NCI-H2227 treated with DMSO at 0.1 percent for 48 hours (cell line): ENCODE data around the gene SMYD5.
A peak's percentile ranks its signal among the peaks of the same experiment; 100 is the strongest.

ENCODE experiments used
- DNase-seq: peaks from one replicate; lab custom pipeline; 2025; lab: John Stamatoyannopoulos, UW

SMYD5 gene

DNA sequence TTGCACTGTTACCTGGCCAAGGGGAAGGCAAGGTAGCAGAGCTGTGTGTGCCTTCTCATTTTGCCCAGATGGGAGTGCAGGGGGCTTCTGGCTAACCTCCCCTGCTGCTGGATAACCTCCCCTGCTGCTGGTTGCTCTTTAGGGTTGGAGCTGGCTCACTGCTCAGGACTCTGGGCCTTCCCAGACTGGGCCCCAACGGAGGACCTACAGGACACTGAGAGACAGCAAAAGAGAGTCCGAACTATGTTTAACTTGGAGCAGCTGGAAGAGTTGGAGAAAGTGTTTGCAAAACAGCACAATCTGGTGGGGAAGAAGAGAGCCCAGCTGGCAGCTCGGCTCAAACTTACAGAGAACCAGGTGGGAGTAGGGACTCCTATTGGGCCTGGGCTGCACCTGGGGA, 5.8 kb upstream of the SMYD5 start:
- no peak for DNase-seq

DNA sequence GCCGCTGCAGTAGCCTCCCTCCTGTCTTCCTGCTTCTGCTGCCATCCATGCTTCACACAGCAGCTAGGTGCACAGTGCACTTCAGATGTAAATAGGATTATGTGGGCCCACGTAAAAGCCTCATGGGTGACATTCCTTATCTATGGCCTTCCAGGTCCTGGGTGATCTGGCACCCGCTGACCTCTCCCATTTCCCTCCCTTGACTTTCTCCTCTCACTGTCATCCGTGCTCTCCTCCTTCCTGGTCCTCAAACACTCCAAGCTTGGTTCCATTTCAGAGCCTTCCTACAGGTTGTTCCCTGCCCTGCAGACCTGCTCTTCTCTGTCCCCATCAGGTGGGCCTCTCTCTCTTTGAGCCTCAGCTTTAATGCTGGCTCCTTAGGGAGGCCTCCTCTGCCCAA, 4.0 kb upstream of the SMYD5 start:
- no peak for DNase-seq

DNA sequence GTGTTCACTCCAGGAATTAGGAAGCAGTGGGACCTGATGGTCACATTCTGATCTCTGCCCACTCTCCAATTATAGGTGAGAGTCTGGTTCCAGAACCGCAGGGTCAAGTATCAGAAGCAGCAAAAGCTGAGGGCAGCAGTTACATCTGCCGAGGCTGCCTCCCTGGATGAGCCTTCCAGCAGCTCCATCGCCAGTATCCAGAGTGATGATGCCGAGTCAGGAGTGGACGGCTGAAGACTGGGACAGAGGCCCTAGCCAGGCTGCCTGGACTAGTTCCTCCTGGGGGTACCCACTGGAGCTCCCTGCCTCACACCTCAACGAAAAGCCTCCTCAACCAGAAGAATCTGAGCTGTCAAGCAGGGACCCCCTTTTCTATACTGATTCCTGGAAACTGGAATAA, 3.3 kb upstream of the SMYD5 start:
- no peak for DNase-seq

DNA sequence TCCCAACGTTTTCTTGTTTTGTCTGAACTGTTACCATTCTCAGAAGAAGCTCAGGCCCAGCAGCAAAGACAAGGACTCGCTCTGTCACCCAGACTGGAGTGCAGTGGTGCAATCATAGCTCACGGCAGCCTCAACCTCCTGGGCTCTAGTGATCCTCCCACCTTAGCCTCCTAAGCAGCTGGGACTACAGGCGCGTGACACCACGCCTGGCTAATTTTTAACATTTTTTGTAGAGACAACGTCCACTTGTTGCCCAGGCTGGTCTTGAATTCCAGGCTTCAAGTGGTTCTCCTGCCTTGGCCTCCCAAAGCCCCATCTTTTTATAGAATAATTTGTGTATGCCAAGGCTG, 2.0 kb upstream of the SMYD5 start:
- no peak for DNase-seq

DNA sequence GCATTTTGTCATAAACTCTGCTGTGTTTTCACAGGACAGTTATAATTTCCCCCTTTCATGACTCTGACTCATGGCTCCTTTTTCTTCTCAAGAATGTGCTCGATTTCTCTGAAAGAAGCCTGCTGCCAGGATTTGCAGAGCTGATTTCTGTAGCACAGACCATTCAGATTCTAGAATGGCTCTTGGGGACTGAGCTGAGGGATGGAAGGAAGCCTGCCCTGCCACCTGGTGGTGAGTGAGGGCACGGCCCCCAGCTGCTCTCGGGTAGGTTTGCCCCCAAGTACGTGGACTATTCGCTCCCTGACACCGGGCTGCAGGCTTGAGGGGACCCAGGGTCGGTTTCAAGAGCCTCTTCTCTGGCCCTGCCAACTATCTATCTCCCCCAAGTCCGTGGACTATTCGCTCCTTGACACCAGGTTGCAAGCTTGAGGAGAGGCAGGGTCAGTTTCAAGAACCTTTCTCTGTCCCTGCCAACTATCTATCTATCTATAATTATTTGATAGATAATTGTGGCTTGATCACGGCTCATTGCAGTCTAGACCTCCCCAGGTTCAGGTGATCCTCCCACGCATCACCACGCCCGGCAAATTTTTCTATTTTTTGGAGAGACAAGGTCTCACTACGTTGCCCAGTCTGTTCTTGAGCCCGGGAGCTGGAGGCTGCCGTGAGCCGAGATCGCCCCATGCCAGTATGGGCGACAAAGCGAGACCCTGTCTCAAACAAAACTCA, 1.4 kb upstream of the SMYD5 start:
- DNase-seq, result peak; percentile 60

DNA sequence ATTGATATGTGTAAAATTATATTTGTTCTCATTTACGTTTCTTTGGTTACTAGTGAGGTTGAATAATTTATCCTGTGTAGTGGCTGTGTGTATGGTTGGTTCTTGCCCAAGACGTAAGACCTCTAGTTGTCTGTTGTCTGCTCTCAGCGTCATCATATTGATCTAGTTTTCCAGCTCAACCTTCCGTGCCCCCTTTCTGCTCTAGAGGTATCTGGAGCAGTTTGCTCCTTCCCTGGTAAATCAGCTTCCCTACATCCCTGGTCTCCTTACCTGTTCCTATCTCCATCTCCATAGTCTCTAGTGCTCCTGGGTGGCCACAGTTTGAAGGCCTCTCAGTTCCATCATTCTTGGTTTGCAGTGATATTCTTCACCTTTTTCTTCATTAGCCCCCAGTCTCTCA, 1.2 kb downstream of the SMYD5 start:
- DNase-seq, result no peak

DNA sequence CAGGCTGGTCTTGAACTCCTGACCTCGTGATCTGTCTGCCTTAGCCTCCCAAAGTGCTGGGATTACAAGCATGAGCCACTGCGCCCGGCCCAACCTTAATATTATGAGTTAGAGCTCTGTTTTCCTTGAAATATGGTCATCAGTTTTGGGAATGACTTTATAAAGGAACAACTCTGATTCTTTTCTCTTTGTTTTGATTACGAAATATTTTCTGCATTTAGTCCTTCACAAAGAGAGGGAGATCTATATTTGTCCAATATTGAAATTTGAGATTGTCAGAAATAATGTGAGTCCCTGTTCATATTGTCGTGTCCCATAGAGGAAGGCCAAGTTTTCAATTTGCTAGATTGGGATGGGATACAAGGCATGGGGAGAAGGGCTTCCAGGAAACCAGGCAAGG, 3.1 kb downstream of the SMYD5 start:
- DNase-seq, result no peak

DNA sequence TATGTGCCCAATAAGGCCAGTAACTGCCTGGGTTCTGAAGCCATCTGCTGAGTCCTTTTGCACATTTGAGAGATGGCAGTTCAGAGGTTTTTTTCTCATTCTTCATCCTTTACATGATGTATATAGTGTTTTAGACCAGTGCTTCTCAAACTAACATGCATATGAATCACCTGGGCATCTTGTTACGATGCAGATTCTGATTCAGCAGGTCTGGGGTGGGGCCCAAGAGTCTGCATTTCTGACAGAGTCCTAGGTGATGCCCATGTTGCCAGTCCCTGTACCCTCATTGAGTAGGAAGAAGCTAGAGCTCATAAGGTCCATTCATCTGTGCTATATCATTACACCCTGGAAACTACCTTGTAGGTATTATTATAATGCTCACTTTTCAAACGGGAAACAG, 3.8 kb downstream of the SMYD5 start:
- no peak for DNase-seq

DNA sequence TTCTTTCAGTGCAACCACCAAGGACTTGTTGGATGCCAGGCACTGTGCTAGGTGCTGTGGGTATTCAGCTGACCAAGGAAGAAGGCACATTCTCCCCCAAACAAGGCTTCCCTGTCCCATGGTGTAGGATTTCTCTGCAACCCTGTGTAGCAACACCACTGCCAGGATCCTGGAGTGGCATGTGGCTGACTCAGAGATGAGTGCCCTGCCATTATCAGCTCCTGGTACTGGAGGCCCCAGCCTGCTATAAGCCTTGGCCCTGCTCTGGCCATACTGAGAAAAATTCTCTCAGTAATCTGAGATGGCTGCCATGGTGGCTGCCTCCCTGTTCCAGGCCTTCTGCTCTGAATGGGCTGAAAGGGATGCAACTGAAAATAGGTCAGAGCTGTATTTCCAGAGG, 4.3 kb downstream of the SMYD5 start:
- no peak for DNase-seq

DNA sequence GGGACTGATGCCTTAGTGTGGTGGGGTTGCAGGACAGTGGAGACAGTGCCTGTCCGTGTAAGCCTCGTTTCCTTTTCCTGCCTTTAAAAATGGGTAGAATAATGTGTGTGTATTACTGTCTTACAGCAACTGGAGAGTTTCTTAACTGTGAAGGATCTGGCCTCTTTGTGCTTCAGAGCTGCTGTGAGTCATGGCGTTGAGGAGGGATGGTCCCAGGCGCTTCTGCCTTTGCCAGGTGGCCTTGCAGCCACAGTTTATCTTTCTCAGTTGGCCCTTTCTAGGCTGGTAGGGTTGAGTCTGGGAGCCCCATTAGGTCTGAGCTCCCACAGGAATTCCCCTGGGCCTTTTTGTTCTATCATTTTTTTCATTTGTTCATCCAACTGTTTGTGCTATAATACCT, 9.8 kb downstream of the SMYD5 start:
- DNase-seq, result no peak

DNA sequence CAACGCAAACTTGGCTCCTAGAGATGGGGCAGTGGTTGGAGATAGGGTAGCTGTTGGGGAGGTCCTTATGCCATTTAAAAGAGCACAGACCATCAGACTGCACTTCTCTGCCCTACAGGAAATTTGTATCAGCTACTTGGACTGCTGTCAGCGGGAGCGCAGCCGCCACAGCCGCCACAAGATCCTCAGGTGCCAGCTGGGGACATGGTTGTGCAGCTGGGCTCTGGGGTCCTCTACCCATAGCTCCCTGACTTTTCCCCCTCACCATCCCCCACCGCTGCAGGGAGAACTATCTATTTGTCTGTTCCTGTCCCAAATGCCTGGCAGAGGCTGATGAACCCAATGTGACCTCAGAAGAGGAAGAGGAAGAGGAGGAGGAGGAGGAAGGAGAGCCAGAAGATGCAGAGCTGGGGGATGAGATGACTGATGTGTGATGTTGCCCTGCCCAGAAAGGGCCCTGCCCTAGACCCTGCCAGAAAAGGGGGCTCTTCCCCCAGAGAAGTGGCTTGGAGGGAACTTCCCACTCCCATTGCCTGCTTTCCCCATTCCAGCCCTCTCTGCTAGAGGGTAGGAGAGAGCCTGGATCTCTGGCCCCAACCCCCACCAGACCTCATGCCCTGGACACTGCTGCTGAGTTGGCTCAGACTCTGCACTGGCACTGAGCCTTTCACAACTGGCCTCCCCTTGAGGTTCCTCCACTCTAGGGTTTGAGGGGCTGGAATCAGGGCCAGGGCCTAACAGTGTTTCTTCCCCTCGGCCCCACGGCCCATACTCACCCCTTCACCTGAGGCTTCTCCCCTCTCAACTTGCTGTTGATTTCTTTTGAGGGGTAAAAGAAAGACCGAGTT, 11.7 kb downstream of the SMYD5 start:
- DNase-seq, result no peak

DNA sequence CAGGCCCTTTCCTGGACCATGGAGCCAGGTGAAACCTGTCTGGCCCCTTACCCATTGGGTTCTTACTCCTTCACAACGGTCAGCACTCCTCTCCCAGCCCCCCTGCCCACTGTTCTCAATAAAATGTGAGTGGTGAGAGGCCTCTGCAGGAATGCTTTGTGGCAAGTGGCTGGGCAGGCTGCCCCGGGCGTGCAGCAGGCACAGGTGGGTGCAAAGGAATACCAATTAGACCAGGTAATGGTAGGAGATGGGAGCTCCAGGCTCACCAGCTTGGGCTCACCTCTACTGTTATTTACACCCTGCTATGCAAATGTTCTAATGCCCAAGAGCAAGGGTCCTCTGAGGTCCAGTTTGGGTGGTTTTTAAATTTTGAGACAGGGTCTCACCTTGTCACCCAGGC, 13.0 kb downstream of the SMYD5 start:
- DNase-seq, result no peak

DNA sequence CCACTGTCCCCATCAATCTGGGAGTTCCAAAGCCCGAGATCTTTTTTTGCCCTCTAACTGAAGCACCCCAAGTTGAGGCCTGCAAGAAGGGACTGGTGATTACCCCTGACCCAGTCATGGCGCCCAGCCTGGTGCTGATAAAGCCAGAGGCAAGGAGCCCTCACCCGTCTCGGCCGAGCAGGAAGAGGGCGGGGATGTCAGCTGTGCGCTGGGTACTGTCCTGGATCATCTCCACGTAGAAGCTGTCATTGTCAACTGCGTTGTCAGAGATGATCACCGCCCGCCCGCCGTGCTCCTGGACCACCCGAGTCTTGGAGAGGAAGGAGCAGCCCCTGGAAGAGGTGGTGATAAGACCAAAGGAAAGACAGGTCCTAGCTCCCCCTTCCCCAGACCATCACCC, 14.6 kb downstream of the SMYD5 start:
- DNase-seq, result no peak

DNA sequence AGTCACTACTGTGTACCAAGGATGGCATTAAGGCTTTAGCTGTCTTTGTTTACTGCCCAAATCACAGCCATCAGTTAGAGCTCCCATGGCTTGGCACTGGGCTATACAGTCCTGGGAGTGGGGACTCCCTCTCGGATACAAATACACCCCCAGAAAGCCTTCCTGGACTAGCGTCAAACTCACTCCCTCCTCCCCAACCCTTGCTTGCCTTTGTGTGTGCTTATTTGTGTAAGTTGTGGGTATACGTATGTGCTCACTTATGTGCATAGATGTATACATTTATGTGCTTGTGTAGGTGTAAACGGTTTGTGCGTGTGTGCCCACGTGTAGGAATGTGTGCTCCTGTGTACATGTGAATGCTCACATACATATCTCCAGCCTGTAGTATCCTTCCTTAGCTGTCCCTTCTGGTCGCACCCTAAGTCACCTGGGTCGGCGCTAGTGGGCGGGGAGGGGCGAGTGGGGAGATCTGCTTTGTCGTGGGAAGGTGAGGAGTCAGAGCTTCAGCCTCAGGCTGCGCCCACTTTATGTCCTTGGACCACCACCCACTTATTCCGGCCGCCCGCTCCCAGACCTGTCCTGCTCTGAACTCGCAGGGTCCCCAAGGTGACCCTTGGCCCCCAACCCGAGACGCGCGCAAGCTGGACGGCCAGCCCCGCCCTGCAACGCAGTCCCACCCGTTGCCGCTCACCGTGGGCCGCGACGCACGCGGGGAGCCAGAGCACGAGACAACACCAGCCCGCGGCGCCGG, 18.5 kb downstream of the SMYD5 start:
- DNase-seq, result no peak

DNA sequence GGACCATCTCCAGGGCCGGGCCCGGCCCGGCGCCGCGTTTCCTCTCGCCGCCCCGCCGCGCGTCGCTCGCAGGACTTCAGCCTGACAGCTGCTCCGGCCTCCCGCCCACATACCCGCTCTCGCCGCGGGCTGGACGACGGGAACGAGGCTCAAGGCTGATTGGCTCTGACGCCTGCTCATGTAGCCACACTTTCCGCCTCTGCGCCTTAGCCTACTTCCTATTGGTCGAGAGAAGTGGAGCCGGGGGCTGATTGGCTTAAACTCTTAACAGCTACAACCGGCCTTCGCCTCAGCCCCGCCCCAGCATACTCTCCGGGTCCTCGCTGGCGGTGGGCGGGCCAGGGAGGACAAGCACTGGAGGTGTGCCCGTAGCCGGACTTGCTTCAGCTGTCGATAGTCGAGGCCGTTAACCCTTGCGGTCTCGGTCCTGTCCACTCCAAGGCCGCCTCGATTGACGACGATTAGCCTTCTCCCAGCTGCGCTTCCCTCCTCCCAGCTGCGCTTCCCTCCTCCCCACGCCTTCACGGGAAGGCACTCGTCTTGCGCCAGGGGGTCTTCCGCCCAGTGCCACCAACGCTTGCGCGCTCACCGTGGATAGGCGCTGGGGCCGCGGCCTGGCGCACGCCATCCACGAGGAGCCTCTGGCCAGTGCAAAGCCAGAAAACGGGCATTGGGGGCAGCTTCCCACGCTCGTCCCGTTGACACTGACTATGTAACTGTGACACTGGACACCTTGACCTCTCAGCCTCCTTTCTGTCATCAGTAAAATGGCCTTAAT, 19.3 kb downstream of the SMYD5 start, which contains the start of gene PRADC1:
PRADC1 (minus strand) TSS at position 86 of the 778 bp plus-strand sequence; CDS start at position 7, 79 bp downstream.
- DNase-seq, result peak; percentile 99

DNA sequence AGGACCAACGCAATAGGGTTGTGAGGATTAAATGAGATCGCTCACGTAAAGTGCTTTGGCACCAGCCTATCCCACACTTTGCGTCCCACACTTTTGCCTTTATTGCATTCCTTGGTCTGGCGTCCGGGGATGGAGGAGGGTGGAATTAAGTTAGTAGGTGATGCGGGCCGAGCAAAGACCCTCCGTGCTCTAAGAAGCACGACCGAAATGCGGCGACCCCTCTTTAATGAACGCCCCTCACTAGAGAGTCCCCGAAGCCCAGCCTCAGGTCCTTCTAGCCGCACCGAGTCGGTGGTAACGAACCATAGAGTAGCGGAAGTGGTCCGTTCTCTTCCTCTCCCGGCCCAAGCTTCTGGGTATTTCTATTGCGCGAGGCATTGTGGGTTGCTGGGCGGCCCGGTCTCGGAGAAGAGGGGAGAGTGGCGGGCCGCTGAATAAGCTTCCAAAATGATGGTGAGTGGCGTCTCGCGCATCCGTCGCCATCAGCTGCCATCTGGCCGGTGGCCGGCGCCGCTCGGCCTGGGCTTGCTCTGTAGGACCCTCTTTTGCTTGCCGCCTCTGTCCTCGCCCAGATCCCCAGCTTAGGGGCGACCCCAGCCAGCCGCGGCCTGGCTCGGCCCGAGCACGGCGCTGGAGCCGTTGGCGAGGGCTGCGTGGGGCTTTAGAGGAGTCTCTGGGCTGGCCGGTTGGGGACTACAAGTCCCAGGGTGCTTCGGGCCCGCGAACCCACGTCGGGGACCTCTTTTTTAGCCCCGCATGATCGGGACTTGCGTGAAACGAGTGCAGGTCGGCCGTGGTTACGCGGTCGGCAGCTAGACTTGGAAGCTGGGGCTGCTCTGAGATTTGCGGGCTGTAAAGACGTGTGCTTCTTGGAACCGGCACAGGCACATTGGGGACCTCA, 20.1 kb downstream of the SMYD5 start, which contains the start of gene CCT7:
CCT7 (plus strand) TSS at position 377 of the 901 bp plus-strand sequence; CDS start at position 448, 71 bp downstream.
- peak; percentile 94 for DNase-seq

DNA sequence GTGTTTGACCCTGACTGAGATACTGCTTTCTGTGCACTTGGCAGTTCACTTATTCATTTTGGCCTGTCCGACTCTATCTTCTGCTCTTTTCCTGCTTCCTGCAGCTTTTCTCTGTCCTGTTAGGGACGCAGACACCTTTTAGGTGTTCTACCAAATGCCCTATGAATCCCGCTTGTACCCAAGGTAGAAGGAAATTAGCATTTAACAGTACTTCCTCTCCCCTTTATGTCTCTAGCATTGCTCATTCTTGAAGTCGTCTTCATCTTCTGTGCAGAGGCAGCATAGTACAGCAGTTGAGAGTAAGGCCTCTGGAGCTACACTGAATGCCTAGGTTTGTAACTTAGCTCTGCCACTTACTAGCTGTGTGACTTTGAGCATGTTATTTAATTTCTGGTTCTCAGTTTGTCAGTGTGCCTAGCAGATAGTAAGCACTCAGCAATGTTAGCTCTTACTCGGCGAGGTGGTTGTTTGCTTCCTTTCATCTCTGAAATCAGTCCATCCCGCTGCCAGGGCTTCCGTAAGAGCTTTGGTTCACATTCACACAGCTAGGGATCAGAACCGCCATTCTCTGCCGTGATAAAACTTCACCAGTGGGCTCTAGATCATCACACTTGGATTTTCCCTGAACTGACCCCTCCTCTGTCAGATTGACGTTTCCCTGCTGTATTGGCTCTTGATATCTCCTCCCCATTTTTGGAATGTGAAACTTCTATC, 21.4 kb downstream of the SMYD5 start:
- no peak for DNase-seq

DNA sequence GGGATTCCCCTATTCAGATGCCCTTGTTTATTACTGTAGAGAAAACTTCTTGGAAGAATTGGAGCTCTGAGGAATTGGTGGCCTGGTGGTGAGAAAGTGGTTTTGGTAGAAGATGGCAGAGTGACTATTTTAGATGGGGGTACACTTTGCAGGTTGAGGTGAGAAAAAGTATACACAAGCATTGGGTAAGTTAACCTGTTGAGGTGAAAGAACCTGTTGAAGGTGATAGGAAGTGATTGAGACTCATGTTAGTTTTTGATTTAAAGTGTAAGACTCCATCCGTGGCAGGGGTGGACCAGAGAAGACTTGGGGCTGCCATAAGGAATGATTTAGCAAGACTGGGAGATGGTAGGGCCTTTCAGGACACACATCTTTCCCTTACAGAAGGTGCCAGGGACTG, 23.1 kb downstream of the SMYD5 start:
- no peak for DNase-seq

DNA sequence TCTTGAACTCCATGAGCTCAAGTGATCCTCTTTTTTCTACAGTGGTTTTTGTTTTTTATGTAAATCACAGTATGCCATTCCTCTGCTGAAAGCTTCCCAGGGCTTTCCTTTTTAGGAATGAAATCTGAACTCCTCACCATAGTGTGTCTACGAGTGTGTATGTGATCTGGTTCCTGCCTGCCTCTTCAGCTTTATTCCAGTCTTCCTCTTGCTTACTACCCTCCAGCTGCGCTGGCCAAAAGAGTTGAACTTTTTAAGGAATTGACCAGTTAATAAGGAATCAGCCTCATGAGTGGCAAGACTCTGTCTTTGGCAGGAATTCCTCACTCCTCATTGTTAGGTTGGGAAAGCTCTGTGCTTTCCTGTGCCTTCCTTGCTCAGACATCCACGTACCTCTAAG, 24.1 kb downstream of the SMYD5 start:
- no peak for DNase-seq

DNA sequence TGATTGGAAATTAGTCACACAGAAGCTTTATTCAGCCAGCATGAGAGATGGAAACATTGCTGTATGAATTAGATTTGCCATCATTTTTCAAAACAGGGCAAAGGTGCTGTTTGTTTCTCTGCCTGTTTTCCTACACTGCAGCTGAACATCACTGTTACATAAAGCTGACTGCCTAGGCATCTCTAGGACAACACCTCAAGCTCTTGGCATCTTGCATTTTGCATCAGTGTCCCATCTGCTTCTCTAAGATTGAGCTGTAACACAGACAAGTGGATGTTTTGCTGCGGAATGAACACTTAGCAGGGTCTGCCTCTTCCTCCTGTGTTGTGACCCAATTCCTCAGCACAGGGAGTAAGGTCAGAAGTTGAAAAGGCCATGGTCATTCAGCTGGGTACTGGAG, 24.9 kb downstream of the SMYD5 start:
- no peak for DNase-seq
